Activated CD4-positive, alpha-beta T cell treated with anti-CD3 and anti-CD28 coated beads, Interleukin-2, Interleukin-6, amounts not matched to agents 100 ng/mL and 50 ng/mL, durations not matched to agents 16 hours and 8 hours (primary cell): ENCODE results near the gene CAMTA1.

Experiments used
- DNase-seq: peaks from one replicate; pipeline ENCODE4 v3.0.0-alpha.2; 2020

Gene CAMTA1

DNA sequence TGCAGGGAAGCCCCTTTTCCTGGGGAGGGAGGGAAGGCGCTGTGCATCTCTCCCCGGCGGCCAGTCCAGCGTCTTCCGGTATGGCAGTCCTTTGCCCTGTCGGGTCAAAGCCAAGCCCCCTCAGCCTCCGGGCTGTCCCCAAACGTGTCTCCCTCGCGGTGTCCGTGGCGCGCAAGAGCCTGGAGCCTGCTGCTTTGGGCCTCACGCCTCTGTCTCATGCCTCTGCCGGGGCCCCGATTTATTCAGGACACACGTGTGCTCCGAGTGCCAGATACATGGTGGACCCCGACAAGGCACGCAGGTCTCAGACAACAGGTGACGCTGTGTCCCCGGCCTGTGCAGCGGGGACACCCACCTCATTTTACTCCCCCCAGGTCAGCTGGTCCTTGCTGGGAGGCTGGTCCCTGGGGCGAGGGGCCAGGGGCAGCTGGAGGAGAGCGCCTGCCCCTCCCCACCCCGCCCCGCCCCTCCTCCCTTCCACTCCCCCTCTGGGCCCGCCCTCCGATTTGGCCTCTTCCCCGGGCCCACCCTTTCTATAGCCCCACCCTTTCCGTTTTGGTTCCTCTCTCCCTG is 176.7 kb downstream of the CAMTA1 start:
- no peak for DNase-seq

DNA sequence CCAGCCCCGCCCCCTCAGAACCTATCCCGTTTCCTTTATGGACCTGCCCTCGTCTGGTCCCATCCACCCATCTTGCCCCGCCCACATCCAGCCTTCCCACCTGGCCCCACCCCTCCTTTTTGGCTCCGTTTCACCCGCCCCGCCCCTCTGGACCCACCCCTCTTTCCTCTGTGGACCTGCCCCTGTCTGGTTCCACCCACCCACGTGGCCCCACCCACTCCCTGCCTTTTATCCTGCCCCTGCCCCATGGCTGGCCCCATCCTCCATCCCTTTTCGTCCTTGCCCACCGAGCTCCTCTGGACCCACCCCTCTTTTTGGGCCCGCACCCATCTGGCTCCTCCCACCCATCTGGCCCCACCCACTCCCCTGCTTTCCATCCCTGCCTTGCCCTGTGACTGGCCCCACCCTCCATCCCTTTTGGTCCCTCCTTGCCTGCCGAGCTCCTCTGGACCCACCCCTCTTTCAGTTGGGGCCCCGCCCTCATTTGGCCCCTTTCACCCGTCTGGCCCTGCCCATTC is 177.3 kb downstream of the CAMTA1 start:
- DNase-seq: peak; percentile 55

- peak; percentile 59 for DNase-seq
These were observed 178.0 kb downstream of the CAMTA1 start for GRCh38 chr1:6962996-6963911.

DNA sequence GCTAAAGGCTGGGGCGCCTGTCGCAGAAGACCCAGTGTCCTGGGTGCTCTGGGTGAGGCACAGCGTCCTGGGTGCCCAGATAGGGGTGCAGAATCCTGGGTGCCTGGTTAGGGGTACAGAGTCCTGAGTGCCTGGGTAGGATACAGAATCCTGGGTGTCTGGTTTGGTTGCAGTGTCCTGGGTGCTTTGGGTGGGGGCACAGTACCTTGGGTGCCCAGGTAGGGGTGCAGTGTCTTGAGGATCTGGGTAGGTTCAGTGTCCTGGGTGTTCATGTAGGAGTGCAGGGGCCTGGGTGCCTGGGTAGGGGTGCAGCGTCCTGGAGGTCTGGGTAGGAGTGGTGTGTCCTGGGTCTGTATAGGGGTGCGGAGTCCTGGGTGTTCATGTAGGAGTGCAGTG is 178.7 kb downstream of the CAMTA1 start:
- DNase-seq: no peak

GRCh38 chr1:6965083-6965934 is 180.1 kb downstream of the CAMTA1 start:
- DNase-seq: no peak

DNA sequence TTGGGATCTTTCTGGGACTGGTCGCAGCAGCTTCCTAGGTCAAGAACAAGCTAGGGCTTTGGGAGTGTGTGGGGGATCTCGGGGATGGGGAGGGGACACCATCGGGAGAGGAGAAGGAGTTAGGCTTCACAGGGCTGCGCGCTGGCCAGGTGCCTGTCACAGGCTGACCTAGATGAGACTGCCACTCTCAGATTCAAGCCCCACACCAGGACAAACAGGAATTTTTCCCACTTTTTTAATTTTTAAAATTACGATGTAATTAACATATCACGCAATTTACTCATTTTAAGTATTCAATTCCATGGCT is 180.6 kb downstream of the CAMTA1 start:
- no peak for DNase-seq

DNA sequence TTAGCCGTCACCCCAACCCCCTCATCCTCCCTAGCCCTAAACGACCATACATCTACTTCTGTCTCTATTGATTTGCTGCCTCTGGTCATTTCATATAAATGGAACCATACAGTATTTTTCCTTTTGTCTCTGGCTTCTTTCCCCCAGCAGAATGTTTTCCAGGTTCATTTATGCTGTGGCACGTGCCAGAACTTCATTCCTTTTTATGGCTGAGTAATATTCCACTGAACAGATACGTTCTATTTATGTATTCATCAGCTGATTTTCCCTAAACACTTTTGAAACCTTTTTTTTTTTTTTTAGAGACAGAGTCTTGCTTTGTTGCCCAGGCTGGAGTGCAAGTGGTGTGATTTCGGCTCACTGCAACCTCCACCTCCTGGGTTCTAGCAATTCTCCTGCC is 181.1 kb downstream of the CAMTA1 start:
- DNase-seq: no peak

DNA sequence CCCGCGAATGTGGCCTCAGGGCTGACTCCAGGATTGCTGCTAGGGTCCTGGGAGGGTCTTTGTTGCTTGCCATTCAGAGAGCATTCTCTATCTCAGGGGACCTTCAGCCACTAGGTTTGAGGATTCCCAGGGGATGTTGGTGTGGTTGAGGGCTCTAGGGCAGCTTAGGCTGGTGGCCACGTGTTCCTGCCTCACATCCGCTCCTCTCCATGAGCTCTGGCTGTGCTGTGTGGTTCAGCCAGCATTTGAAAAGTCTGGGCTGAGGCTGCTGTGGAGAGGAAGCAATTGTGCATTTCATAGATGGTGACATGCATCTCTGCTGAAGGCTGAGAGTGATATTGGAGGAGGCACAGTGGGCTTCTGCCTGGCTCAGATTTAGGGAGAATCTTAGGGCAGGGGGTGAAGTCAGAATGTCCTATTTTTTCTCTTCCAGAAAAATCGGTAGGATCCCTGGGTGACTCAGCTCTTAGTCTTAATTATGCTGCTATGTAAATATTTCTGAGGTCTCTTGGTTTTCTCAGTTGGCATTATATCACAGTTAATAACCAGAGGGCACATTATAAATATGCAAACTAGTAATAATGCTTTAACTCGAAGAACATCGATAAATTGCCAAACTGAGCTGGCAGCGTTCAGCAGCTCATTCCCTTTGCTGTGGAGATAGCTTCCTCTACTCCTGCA is 182.3 kb downstream of the CAMTA1 start:
- no peak for DNase-seq

DNA sequence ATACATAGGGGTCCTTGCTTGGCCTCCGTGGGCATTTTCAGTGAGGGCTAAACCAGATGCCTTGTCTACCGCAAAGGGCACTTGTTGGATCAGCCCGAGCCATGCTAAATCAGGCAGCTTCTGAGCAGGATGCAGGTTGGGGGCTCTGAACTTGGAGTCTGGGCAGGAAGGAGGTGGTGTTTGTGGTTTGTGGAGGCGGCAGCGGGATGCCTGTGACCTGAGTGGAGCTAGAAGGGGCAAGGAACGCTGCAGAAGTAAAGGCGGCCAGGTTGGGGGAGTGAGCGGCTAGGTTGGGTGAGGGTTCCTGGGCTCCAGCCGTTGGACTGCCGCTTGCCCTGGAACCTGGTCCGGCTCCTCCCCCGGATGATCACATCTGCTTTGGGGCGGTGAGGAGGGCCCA is 183.9 kb downstream of the CAMTA1 start:
- peak; percentile 16 for DNase-seq

GRCh38 chr1:6969762-6970161 is 184.5 kb downstream of the CAMTA1 start:
- no peak for DNase-seq

DNA sequence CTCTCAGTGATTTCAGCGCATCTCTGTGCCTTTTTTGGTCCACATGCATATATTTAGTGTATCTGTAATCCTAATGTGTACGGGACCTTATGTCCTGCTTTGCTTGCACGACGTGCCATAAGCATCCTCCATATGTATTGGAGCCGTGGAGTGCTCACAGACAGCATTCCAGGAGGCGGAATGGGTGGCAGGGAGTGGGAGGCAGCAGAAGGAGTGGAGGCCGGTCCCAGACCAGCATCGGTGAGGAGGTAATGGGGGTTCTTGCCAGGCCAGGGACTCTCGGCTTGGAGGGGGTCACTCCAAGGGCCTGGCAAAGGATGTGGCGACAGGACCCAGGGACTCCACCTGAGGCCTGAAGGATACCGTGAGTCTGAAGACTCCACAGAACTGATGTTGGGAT is 185.0 kb downstream of the CAMTA1 start:
- DNase-seq: no peak

GRCh38 chr1:6971048-6971447 is 185.8 kb downstream of the CAMTA1 start:
- DNase-seq: no peak

- no peak for DNase-seq
These were observed 186.4 kb downstream of the CAMTA1 start for GRCh38 chr1:6971699-6972098.

GRCh38 chr1:6972399-6972798 is 187.1 kb downstream of the CAMTA1 start:
- no peak for DNase-seq

DNA sequence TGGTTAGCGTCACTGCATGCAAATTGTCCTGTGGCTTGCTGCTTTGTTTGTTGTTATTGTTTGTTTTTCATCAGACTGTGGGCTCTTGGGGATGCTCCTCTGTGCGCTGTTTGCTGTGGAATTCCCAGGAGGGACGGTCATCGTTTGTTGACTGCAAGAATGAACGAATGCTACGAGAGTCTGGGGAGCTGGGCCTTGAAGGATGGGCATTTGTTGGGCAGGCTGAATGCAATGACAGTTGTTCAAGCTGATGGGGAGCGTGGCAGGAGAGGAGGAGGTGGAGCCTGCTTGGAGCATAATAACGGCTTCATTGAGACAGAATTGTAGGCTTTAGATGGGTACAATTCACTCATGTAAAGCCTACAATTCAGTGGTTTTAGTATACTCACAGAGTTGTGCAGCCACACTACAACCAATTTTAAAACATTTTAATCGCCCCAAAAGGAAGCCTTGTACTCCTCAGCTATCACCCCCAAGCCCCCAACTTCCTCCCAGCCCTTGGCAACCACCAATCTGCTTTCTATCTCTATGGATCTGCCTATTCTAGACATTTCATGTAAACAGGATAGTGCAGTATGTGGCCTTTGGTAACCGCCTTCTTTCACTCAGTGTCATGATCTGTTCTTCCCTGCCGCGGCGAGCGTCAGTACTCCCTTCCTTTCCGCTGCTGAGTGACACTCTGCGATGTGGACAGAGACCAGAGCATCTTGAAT is 190.2 kb downstream of the CAMTA1 start:
- no peak for DNase-seq

- DNase-seq: no peak
These were observed 190.8 kb downstream of the CAMTA1 start for GRCh38 chr1:6976044-6976375.

GRCh38 chr1:6979003-6979613 is 193.9 kb downstream of the CAMTA1 start:
- DNase-seq: no peak

DNA sequence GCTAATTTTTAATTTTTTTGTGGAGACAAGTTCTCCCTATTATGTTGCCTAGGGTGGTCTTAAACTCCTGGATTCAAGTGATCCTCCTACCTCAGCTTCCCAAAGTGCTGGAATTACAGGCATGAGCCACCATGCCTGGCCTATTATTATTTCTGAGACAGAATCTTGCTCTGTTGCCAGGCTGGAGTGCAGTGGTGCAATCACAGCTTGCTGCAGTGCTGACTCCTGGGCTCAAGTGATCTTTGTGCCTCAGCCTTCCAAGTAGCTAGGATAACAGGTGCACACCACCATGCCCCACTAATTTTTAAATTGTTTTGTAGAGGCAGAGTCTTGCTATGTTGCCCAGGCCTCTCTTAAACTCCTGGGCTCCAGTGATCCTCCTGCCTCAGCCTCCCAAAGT is 196.3 kb downstream of the CAMTA1 start:
- no peak for DNase-seq

DNA sequence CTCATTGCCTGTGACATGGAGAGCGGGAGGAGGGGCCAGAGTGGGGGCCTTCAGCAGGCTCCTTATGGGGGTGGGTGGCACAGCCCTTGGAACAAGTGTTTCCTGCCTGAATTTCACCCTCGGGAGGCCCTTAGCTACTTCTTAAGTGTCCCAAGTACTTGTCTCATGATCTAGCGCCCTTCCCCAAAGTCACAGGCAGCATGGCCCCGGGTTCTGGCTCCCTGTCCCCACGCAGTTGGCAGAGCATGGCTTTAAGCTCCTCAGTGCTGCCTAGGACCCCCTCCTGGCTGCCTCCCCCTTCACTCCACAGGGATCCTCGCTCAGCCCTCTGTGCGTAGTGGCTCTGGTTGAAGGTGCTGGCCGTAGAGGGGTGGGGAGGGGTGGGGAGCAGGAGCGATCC is 197.2 kb downstream of the CAMTA1 start:
- DNase-seq: no peak

- no peak for DNase-seq
These were observed 197.6 kb downstream of the CAMTA1 start for GRCh38 chr1:6982860-6983259.

- DNase-seq: no peak
These were observed 199.3 kb downstream of the CAMTA1 start for GRCh38 chr1:6984536-6984935.

DNA sequence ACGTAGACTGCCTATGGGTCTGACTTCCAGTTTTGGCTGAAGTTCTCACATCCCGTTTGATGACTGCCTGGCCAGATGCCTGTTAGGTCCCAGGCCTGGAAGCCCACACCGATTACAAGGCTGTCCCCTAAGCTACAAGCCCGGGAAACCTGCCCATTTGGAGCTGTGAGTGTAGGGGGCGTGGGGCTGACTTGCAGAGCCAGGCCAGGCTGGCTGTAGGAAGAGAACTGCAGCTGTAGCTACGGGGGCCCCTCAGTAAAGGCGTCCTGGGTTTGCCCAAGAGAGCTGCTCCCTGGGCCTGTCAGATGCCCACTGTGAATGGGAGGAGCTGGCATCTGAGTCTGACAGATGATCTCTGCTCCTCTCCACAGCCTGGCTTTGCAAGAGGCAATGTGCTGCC is 199.7 kb downstream of the CAMTA1 start:
- no peak for DNase-seq
